ENCODE data around the gene JPH3.
"Not testable (repeated sequence)": the region's sequence is repeated elsewhere in the genome, so short reads cannot be mapped to it uniquely, and the experiment has no call there.

Gene JPH3

GRCh38 chr16:87657621-87658192 is 55.4 kb downstream of the JPH3 start:
- DNase-seq: peak in 1 of 2 experiments; percentile 2

GRCh38 chr16:87658564-87659225 is 56.4 kb downstream of the JPH3 start:
- no peak for DNase-seq

GRCh38 chr16:87661561-87661960 is 59.3 kb downstream of the JPH3 start:
- no peak for DNase-seq

GRCh38 chr16:87662254-87663204 is 60.2 kb downstream of the JPH3 start:
- DNase-seq: no peak

- DNase-seq: no peak
Observed at GRCh38 chr16:87664792-87665191, 62.5 kb downstream of the JPH3 start.

GRCh38 chr16:87665193-87665592 is 62.9 kb downstream of the JPH3 start:
- no peak for DNase-seq

GRCh38 chr16:87666919-87667318 is 64.6 kb downstream of the JPH3 start:
- no peak for DNase-seq

- DNase-seq: no peak
Observed at GRCh38 chr16:87667443-87667842, 65.1 kb downstream of the JPH3 start.

GRCh38 chr16:87667946-87668345 is 65.6 kb downstream of the JPH3 start:
- no peak for DNase-seq

- DNase-seq: no peak
Observed at GRCh38 chr16:87669672-87670071, 67.4 kb downstream of the JPH3 start.

- no peak for DNase-seq
Observed at GRCh38 chr16:87671221-87671620, 68.9 kb downstream of the JPH3 start.

- DNase-seq: no peak
Observed at GRCh38 chr16:87671715-87672270, 69.5 kb downstream of the JPH3 start.

- DNase-seq: no peak
Observed at GRCh38 chr16:87674419-87674818, 72.1 kb downstream of the JPH3 start.

GRCh38 chr16:87675111-87675719 is 72.9 kb downstream of the JPH3 start:
- no peak for DNase-seq

- DNase-seq: no peak
Observed at GRCh38 chr16:87677830-87678229, 75.5 kb downstream of the JPH3 start.

GRCh38 chr16:87678618-87679017 is 76.3 kb downstream of the JPH3 start:
- no peak for DNase-seq

GRCh38 chr16:87679593-87680271 is 77.4 kb downstream of the JPH3 start:
- DNase-seq: no peak

GRCh38 chr16:87680272-87680644 is 78.0 kb downstream of the JPH3 start:
- DNase-seq: no peak

GRCh38 chr16:87681051-87681602 is 78.8 kb downstream of the JPH3 start:
- DNase-seq: not testable (repeated sequence)

- DNase-seq: no peak
Observed at GRCh38 chr16:87681981-87682570, 79.8 kb downstream of the JPH3 start.

- DNase-seq: no peak
Observed at GRCh38 chr16:87682852-87683399, 80.6 kb downstream of the JPH3 start.

Measured in NCI-H446 (cell line).